IPS-18a (cell line): ENCODE results near the gene STUM.

Experiments used
- H3K27ac ChIP-seq: one replicate; pipeline ENCODE4 v1.5.1; 2013; ENCODE audit warnings: low read length
- H3K27me3 ChIP-seq: one replicate; pipeline ENCODE4 v1.6.1; 2013; ENCODE audit warnings: mild to moderate bottlenecking, low read length; ENCODE audit not compliant: control insufficient read depth, insufficient read depth
- H3K36me3 ChIP-seq: one replicate; pipeline ENCODE4 v1.6.1; 2013; ENCODE audit warnings: low read depth, low read length; ENCODE audit not compliant: control insufficient read depth
- H3K4me1 ChIP-seq: one replicate; pipeline ENCODE4 v1.6.1; 2013; ENCODE audit warnings: low read depth, low read length; ENCODE audit not compliant: control insufficient read depth
- H3K4me3 ChIP-seq: one replicate; pipeline ENCODE4 v1.5.1; 2013; ENCODE audit warnings: low read length
- H3K9ac ChIP-seq: one replicate; pipeline ENCODE4 v1.6.1; 2013; ENCODE audit warnings: mild to moderate bottlenecking, low read length, moderate library complexity
- H3K9me3 ChIP-seq: one replicate; pipeline ENCODE4 v1.6.1; 2013; ENCODE audit warnings: low read depth, low read length; ENCODE audit not compliant: control insufficient read depth

Gene STUM

GRCh38 chr1:226625326-226625725 lies 76.8 kb downstream of the STUM start:
- Histone ChIP-seq H3K4me1 (no peaks in the 10 kb centered on the region), H3K9ac (no peak overlapping the region), H3K27ac (no peak overlapping the region), H3K36me3 (no peaks in the 10 kb centered on the region), H3K27me3 (peaks cover 19% of the 10 kb centered on the region), H3K4me3 (no peak overlapping the region), H3K9me3 (no peaks in the 10 kb centered on the region)

- no peaks in the 10 kb centered on the region for H3K36me3 ChIP-seq
These were observed 77.4 kb downstream of the STUM start for GRCh38 chr1:226625832-226626576.

DNA sequence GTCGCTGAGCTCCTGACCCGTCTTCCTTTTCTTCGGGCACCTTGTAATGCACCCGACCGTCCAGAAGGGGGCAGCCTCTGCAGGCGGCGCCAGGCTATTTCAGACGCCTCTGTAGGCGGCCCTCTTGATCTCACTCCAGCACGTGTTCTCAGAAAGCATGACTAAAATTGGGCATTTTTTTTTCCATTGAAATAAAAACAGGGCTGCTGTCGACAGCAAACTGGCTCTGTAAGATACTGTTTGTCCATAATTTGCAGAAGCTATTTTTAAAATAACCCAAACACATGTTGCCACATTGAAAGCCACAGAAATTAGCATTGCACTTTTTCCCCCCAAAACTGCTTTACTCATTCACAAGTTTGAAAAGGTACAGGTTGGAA lies 78.0 kb downstream of the STUM start:
- Histone ChIP-seq H3K9me3 (no peaks in the 10 kb centered on the region), H3K9ac (no peak overlapping the region), H3K27me3 (peaks cover 19% of the 10 kb centered on the region), H3K4me1 (no peaks in the 10 kb centered on the region), H3K4me3 (no peak overlapping the region), H3K27ac (no peak overlapping the region), H3K36me3 (no peaks in the 10 kb centered on the region)

More at GRCh38 chr1:226625832-226626576, 77.4 kb downstream of the STUM start:
- H3K9me3 ChIP-seq: no peaks in the 10 kb centered on the region
- no peak overlapping the region for H3K4me3 ChIP-seq
- no peak overlapping the region for H3K27ac ChIP-seq
- H3K27me3 ChIP-seq: peaks cover 19% of the 10 kb centered on the region
- H3K9ac ChIP-seq: no peak overlapping the region
- no peaks in the 10 kb centered on the region for H3K4me1 ChIP-seq

DNA sequence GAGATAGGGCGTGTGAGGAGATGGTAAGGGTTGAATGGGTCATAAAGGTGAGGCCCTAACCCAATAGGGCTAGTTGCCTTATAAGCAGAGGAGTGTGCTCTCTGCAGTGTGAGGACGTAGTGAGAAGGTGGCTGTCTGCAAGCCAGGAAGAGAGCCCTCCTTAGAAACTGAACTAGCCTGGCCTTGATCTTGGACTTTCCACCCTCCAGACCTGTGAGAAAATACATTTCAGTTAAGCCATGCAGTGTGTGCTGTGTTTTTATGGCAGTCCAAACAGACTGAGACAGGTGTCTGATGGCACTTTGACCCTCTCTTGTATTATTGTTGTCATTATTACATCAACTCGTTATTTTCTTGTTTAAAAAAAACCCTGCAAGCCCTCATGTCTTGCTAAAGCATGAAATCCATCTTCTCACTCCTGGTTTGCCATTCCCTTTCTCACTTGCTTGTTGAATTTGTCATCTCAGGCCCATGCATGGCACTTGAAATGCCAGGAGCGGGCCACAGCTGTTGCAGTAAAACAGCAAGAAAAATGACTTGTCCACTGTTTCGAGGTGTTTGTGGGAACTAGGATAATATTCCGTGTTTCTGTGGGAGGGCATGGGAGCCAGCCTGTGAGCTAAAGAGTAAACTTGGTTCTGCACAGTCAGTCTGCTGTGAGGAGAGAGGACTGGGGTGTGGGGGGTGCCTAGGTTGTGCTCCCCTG lies 78.6 kb downstream of the STUM start:
- Histone ChIP-seq H3K4me1 (no peaks in the 10 kb centered on the region), H3K36me3 (no peaks in the 10 kb centered on the region), H3K27ac (no peak overlapping the region), H3K9me3 (no peaks in the 10 kb centered on the region), H3K9ac (no peak overlapping the region), H3K27me3 (peaks cover 19% of the 10 kb centered on the region), H3K4me3 (no peak overlapping the region)

GRCh38 chr1:226627924-226628611 lies 79.5 kb downstream of the STUM start:
- no peaks in the 10 kb centered on the region for H3K9me3 ChIP-seq
- H3K27me3 ChIP-seq: peaks cover 19% of the 10 kb centered on the region
- H3K9ac ChIP-seq: no peak overlapping the region
- H3K4me1 ChIP-seq: no peaks in the 10 kb centered on the region
- no peak overlapping the region for H3K27ac ChIP-seq
- H3K36me3 ChIP-seq: no peaks in the 10 kb centered on the region
- no peak overlapping the region for H3K4me3 ChIP-seq

- H3K4me1 ChIP-seq: no peaks in the 10 kb centered on the region
- no peak overlapping the region for H3K27ac ChIP-seq
- peaks cover 19% of the 10 kb centered on the region for H3K27me3 ChIP-seq
- H3K9ac ChIP-seq: no peak overlapping the region
- no peak overlapping the region for H3K4me3 ChIP-seq
- H3K36me3 ChIP-seq: no peaks in the 10 kb centered on the region
- H3K9me3 ChIP-seq: no peaks in the 10 kb centered on the region
These were observed 80.1 kb downstream of the STUM start for GRCh38 chr1:226628612-226629155.

DNA sequence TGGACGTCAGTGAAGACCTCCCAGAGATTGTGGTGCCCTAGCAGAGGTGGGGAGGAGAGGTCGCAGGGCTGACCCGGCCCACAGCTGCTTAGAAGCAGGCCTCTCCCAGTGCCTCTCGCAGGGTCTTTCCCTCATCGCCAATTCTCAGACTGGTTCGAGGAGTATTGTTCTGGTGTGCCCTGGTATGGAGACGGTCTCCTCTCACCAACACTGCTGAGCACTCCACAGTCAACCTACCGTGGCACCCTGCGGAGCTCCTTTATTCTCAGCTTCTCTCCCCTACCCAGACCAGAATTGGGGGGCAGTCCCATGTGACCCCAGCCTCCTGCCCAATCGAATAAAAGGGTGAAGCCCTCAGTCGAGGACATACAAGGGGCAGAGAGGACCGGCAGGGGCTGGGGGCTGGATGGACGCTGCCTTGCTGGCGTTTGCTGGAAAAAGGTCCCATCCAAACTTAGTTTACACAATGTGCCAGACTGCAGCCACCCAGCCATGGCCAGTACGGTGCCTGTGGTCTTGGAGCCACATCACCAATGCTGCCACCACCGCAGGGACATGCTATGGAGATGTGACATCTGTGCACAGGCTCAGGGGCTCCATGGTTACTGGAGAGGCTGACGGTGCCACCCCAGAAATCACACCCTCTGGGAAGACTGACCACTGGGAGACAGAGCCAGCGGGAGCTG lies 80.8 kb downstream of the STUM start:
- H3K27ac ChIP-seq: no peak overlapping the region
- no peaks in the 10 kb centered on the region for H3K9me3 ChIP-seq
- H3K4me3 ChIP-seq: no peak overlapping the region
- no peaks in the 10 kb centered on the region for H3K36me3 ChIP-seq
- H3K27me3 ChIP-seq: peaks cover 19% of the 10 kb centered on the region
- no peaks in the 10 kb centered on the region for H3K4me1 ChIP-seq
- H3K9ac ChIP-seq: no peak overlapping the region

- no peak overlapping the region for H3K4me3 ChIP-seq
- H3K27ac ChIP-seq: no peak overlapping the region
- no peaks in the 10 kb centered on the region for H3K36me3 ChIP-seq
- H3K9me3 ChIP-seq: no peaks in the 10 kb centered on the region
- no peaks in the 10 kb centered on the region for H3K4me1 ChIP-seq
- no peak overlapping the region for H3K9ac ChIP-seq
- peaks cover 19% of the 10 kb centered on the region for H3K27me3 ChIP-seq
These were observed 81.5 kb downstream of the STUM start for GRCh38 chr1:226629896-226630550.

DNA sequence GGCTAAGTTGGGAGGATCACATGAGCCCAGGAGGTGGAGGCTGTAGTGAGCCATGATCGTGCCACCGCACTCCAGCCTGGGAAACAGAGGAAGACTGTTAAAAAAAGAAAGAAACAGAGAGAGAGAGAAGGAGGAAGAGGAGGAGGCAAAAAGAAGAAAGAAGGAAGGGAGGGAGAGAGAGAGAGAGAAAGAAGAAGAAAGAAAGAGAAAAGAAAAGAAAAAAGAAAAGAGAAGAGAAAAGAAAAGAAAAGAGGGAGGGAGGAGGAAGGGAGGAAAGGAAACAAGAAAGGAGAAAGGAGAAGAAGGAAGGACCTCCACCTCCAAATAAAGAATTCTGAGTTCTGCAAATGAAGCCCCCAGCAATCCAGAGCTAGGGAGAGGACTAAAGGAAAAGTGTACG lies 82.0 kb downstream of the STUM start:
- no peak overlapping the region for H3K4me3 ChIP-seq
- H3K9me3 ChIP-seq: no peaks in the 10 kb centered on the region
- H3K27ac ChIP-seq: no peak overlapping the region
- H3K36me3 ChIP-seq: no peaks in the 10 kb centered on the region
- no peaks in the 10 kb centered on the region for H3K4me1 ChIP-seq
- H3K27me3 ChIP-seq: peaks cover 19% of the 10 kb centered on the region
- H3K9ac ChIP-seq: no peak overlapping the region

GRCh38 chr1:226631229-226632000 lies 82.9 kb downstream of the STUM start:
- Histone ChIP-seq H3K9ac (no peak overlapping the region), H3K4me1 (no peaks in the 10 kb centered on the region), H3K36me3 (no peaks in the 10 kb centered on the region), H3K27ac (no peak overlapping the region), H3K4me3 (no peak overlapping the region), H3K9me3 (no peaks in the 10 kb centered on the region), H3K27me3 (peaks cover 14% of the 10 kb centered on the region)
